GM23338 (cell line): ENCODE measurements around the gene GPRIN2. TPM values are rescaled to one million over a fixed set of nuclear protein-coding genes. Genes with fewer than 3 reads are reported as not detected.

Experiments
- ATAC-seq: fragments of 200-7000 bp; cut with Tn5 transposase; 3 replicates; pipeline ENCODE4 v1.9.1; 2020
- DNase-seq: peaks from one replicate; pipeline ENCODE4 v3.0.0-alpha.2; 2015; ENCODE audit warnings: low spot score
- H2AFZ ChIP-seq: fragments of 200-600 bp; sonication (generic); 2 replicates; pipeline ENCODE4 v1.8.0; 2016; ENCODE audit warnings: antibody characterized with exemption, mild to moderate bottlenecking, moderate library complexity
- H3F3A ChIP-seq: fragments of 200-600 bp; sonication (generic); replicated peaks from 2 replicates; pipeline ENCODE4 v1.8.0; 2017; ENCODE audit warnings: antibody characterized with exemption, mixed run types, low read depth
- H3K27ac ChIP-seq: fragments of 200-600 bp; sonication (generic); 2 replicates; pipeline ENCODE4 v1.6.1; 2016; ENCODE audit warnings: low read depth
- H3K27me3 ChIP-seq: fragments of 200-600 bp; sonication (generic); 2 replicates; pipeline ENCODE4 v1.8.0; 2016; ENCODE audit warnings: mild to moderate bottlenecking, mixed run types, moderate library complexity; ENCODE audit not compliant: insufficient read depth
- H3K36me3 ChIP-seq: fragments of 200-600 bp; sonication (generic); 2 replicates; pipeline ENCODE4 v1.8.0; 2016; ENCODE audit warnings: mild to moderate bottlenecking; ENCODE audit not compliant: insufficient read depth
- H3K4me1 ChIP-seq: fragments of 200-600 bp; sonication (generic); 2 replicates; pipeline ENCODE4 v1.8.0; 2016; ENCODE audit warnings: mild to moderate bottlenecking, moderate library complexity; ENCODE audit not compliant: insufficient read depth
- H3K4me2 ChIP-seq: fragments of 200-600 bp; sonication (generic); 2 replicates; pipeline ENCODE4 v1.7.1; 2017; ENCODE audit warnings: mixed run types
- H3K4me3 ChIP-seq: fragments of 200-600 bp; sonication (generic); 2 replicates; pipeline ENCODE4 v1.6.1; 2016; ENCODE audit warnings: mixed run types
- H3K79me2 ChIP-seq: fragments of 200-600 bp; sonication (generic); replicated peaks from 2 replicates; pipeline ENCODE4 v1.8.0; 2017; ENCODE audit warnings: mild to moderate bottlenecking; ENCODE audit not compliant: insufficient read depth
- H3K9me2 ChIP-seq: fragments of 200-600 bp; sonication (generic); 2 replicates; pipeline ENCODE4 v1.8.0; 2017; ENCODE audit not compliant: insufficient read depth
- H4K20me1 ChIP-seq: fragments of 200-600 bp; sonication (generic); replicated peaks from 2 replicates; pipeline ENCODE4 v1.8.0; 2017; ENCODE audit warnings: mild to moderate bottlenecking; ENCODE audit not compliant: insufficient read depth
- H3K27ac Mint-ChIP-seq: 2 replicates; pipeline ENCODE4 v1.8.0; 2020; ENCODE audit warnings: inconsistent platforms, mild to moderate bottlenecking, moderate library complexity, mixed read lengths
- H3K27me3 Mint-ChIP-seq: 3 replicates; pipeline ENCODE4 v1.8.0; 2022; ENCODE audit warnings: low read depth, mild to moderate bottlenecking, moderate library complexity, mixed read lengths, inconsistent platforms; ENCODE audit not compliant: insufficient read depth, poor library complexity
- H3K36me3 Mint-ChIP-seq: 3 replicates; pipeline ENCODE4 v1.8.0; 2021; ENCODE audit warnings: low read depth, mild to moderate bottlenecking, inconsistent platforms, moderate library complexity, mixed read lengths
- H3K4me1 Mint-ChIP-seq: 3 replicates; pipeline ENCODE4 v1.8.0; 2020; ENCODE audit warnings: mild to moderate bottlenecking, inconsistent platforms, mixed read lengths
- H3K4me3 Mint-ChIP-seq: 3 replicates; pipeline ENCODE4 v1.8.0; 2021; ENCODE audit warnings: moderate library complexity, mild to moderate bottlenecking, inconsistent platforms, mixed read lengths
- H3K9me3 Mint-ChIP-seq: 3 replicates; pipeline ENCODE4 v1.8.0; 2020; ENCODE audit warnings: moderate library complexity, mild to moderate bottlenecking, inconsistent platforms, mixed read lengths
- CTCF ChIP-seq, 2 experiments: fragments of 200-600 bp in 1 of 2; sonication (generic) in 1 of 2; conservative IDR thresholded peaks; 2 replicates each; pipeline versions ENCODE4 v1.5.1 to v1.6.1; 2016 to 2017; ENCODE audit warnings: antibody characterized with exemption in 2 of 2, low read depth in 2 of 2, mild to moderate bottlenecking in 2 of 2, moderate library complexity in 1 of 2
- ETS1 ChIP-seq: IDR thresholded peaks from 2 replicates; pipeline ENCODE4 v1.6.1; 2016; ENCODE audit warnings: antibody characterized with exemption
- EZH2 ChIP-seq: fragments of 200-600 bp; sonication (generic); IDR thresholded peaks from one replicate; pipeline ENCODE4 v1.8.0; 2017; ENCODE audit warnings: antibody characterized with exemption, mild to moderate bottlenecking, low read depth; ENCODE audit not compliant: unreplicated experiment
- EZH2phosphoT487 ChIP-seq: fragments of 200-600 bp; sonication (generic); IDR thresholded peaks from one replicate; pipeline ENCODE4 v1.8.1; 2018; ENCODE audit warnings: antibody characterized with exemption; ENCODE audit not compliant: unreplicated experiment
- POLR2AphosphoS5 ChIP-seq: IDR thresholded peaks from 2 replicates; pipeline ENCODE4 v1.6.1; 2016; ENCODE audit warnings: antibody characterized with exemption, low read depth
- ZNF114 ChIP-seq: fragments of 250-450 bp; sonication (Bioruptor Pico); IDR thresholded peaks from 2 replicates; pipeline ENCODE4 v1.5.0; 2020; ENCODE audit warnings: mild to moderate bottlenecking, moderate library complexity
- ZNF331 ChIP-seq: fragments of 250-450 bp; sonication (Bioruptor Pico); IDR thresholded peaks from 2 replicates; pipeline ENCODE4 v1.5.0; 2020; ENCODE audit warnings: low read depth, mild to moderate bottlenecking, moderate library complexity
- polyA plus RNA-seq: library from polyadenylated mRNA; unstranded; fragments of >200 nt; fragmentation: Nextera tagmentation; extraction: Ambion mirVana; gene quantifications from 2 replicates; pipeline ENCODE4 v1.2.1, GENCODE V29; 2016
- total RNA-seq: library from RNA; depleted of rRNA; stranded (reverse); fragments of >200 nt; shearing (Covaris generic); gene quantifications from 2 replicates; pipeline ENCODE4 v1.2.3, GENCODE V29; 2014
- TF ChIP-seq, protein P1 (sequence below): fragments of 250-450 bp; sonication (Bioruptor Pico); IDR thresholded peaks from 2 replicates; pipeline ENCODE4 v1.5.0; 2020; ENCODE audit warnings: mild to moderate bottlenecking, moderate library complexity

The GPRIN2 gene
- total and polyA plus RNA-seq, 2 experiments from 2014 or later, result 2.9 to 28.5 TPM

GRCh38 chr10:46515793-46516192 is 40.7 kb downstream of the GPRIN2 start (continued):
- TF ChIP-seq POLR2AphosphoS5 (no peak), ZNF331 (CRISPR knock-in tag) (no peak)

DNA sequence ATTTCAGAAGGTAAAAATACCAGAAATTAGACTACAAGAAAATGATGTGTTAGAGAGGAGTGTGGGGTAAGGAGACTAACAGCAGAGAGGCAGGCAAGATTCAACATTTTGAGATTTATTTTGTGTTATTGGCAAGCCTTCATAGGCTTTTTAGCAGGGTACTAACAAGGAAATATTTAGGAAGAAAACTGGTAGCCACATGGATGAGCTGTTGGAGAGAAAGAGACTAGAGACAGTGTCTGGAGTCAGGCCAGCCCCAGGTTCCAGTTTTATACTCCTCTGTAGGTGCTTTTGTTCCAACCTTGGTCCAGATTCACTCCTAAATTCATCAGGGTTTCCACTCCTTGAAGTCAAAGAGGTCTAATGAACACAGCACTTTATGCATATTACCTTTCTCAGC is 41.1 kb downstream of the GPRIN2 start:
- H3K36me3 ChIP-seq, result no peaks in the 10 kb centered on the region; the same call in 1 of the 2 replicates
- ATAC-seq, result no peak
- no peaks in the 10 kb centered on the region for H3K4me1 ChIP-seq

More for the DNA sequence above, 41.1 kb downstream of the GPRIN2 start:
- Histone ChIP-seq H3K27me3 (no peaks in the 10 kb centered on the region), H3K9me2 (peaks cover 17% of the 10 kb centered on the region; the same call in 1 of the 2 replicates), H4K20me1 (no peaks in the 10 kb centered on the region), H3K4me2 (no peak overlapping the region), H2AFZ (0 out of 2 replicates have a peak overlapping the region, but pooled peaks have one; percentile 50), H3F3A (no peaks in the 10 kb centered on the region), H3K27ac (no peak overlapping the region), H3K4me3 (no peak overlapping the region), H3K79me2 (no peaks in the 10 kb centered on the region)
- Mint-ChIP-seq H3K27me3 (peaks cover 5% of the 10 kb centered on the region), H3K36me3 (no peaks in the 10 kb centered on the region), H3K9me3 (no peaks in the 10 kb centered on the region), H3K4me3 (no peak overlapping the region), H3K4me1 (no peaks in the 10 kb centered on the region), H3K27ac (no peak overlapping the region)
- DNase-seq, result no peak
- TF ChIP-seq ZNF114 (CRISPR knock-in tag), result no peak
- TF ChIP-seq CTCF (conservative IDR thresholded peaks at IDR 0.05; ENCODE audit: low read depth in 2 of 2), result no peak
- TF ChIP-seq ETS1, result no peak
- TF ChIP-seq, protein P1, sequence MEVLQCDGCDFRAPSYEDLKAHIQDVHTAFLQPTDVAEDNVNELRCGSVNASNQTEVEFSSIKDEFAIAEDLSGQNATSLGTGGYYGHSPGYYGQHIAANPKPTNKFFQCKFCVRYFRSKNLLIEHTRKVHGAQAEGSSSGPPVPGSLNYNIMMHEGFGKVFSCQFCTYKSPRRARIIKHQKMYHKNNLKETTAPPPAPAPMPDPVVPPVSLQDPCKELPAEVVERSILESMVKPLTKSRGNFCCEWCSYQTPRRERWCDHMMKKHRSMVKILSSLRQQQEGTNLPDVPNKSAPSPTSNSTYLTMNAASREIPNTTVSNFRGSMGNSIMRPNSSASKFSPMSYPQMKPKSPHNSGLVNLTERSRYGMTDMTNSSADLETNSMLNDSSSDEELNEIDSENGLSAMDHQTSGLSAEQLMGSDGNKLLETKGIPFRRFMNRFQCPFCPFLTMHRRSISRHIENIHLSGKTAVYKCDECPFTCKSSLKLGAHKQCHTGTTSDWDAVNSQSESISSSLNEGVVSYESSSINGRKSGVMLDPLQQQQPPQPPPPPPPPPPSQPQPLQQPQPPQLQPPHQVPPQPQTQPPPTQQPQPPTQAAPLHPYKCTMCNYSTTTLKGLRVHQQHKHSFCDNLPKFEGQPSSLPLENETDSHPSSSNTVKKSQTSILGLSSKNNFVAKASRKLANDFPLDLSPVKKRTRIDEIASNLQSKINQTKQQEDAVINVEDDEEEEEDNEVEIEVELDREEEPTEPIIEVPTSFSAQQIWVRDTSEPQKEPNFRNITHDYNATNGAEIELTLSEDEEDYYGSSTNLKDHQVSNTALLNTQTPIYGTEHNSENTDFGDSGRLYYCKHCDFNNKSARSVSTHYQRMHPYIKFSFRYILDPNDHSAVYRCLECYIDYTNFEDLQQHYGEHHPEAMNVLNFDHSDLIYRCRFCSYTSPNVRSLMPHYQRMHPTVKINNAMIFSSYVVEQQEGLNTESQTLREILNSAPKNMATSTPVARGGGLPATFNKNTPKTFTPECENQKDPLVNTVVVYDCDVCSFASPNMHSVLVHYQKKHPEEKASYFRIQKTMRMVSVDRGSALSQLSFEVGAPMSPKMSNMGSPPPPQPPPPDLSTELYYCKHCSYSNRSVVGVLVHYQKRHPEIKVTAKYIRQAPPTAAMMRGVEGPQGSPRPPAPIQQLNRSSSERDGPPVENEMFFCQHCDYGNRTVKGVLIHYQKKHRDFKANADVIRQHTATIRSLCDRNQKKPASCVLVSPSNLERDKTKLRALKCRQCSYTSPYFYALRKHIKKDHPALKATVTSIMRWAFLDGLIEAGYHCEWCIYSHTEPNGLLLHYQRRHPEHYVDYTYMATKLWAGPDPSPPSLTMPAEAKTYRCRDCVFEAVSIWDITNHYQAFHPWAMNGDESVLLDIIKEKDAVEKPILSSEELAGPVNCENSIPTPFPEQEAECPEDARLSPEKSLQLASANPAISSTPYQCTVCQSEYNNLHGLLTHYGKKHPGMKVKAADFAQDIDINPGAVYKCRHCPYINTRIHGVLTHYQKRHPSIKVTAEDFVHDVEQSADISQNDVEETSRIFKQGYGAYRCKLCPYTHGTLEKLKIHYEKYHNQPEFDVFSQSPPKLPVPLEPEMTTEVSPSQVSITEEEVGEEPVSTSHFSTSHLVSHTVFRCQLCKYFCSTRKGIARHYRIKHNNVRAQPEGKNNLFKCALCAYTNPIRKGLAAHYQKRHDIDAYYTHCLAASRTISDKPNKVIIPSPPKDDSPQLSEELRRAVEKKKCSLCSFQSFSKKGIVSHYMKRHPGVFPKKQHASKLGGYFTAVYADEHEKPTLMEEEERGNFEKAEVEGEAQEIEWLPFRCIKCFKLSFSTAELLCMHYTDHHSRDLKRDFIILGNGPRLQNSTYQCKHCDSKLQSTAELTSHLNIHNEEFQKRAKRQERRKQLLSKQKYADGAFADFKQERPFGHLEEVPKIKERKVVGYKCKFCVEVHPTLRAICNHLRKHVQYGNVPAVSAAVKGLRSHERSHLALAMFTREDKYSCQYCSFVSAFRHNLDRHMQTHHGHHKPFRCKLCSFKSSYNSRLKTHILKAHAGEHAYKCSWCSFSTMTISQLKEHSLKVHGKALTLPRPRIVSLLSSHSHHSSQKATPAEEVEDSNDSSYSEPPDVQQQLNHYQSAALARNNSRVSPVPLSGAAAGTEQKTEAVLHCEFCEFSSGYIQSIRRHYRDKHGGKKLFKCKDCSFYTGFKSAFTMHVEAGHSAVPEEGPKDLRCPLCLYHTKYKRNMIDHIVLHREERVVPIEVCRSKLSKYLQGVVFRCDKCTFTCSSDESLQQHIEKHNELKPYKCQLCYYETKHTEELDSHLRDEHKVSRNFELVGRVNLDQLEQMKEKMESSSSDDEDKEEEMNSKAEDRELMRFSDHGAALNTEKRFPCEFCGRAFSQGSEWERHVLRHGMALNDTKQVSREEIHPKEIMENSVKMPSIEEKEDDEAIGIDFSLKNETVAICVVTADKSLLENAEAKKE (CRISPR knock-in tag), result no peak
- TF ChIP-seq EZH2, result no peak
- TF ChIP-seq EZH2phosphoT487, result no peak
